Prostate gland (tissue), 2 donors: ENCODE data around the gene WDR45.

Source experiments
- POLR2AphosphoS5 ChIP-seq: sonication (generic); formaldehyde crosslinking; IDR thresholded peaks from one replicate; pipeline ENCODE4 v1.6.1; 2017; ENCODE audit warnings: antibody characterized with exemption
- TF ChIP-seq, protein P1 (sequence below), 4 experiments: fragments of 200-600 bp in 2 of 4; fragments of 450-650 bp in 2 of 4; sonication (generic) in 2 of 4; IDR thresholded peaks; 1 replicate in 3 of 4; 2 replicates in 1 of 4; pipeline ENCODE4 v1.5.1; 2016 to 2019; ENCODE audit warnings: antibody characterized with exemption in 4 of 4, mild to moderate bottlenecking in 2 of 4, moderate library complexity in 2 of 4

DNA sequence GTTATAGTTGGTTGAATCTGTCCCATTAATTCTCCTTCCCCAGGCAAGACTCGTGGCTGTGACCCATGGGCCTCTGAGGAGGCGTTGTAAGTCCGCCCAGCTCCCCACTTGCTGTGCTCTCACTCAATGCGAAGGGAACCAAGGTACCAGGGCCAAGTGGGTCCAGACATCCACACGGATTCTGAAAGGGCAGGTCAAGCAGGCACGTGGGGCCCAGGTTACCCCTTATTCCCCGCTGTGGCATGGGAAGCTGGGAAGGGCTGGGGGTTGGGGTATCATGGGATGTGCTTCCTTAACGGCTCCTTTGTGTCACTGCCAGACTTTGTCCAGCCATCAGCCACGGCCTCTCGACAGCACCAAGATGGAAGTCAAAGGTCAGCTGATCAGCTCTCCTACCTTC lies 17.8 kb downstream of the WDR45 start:
- TF ChIP-seq, protein P1, sequence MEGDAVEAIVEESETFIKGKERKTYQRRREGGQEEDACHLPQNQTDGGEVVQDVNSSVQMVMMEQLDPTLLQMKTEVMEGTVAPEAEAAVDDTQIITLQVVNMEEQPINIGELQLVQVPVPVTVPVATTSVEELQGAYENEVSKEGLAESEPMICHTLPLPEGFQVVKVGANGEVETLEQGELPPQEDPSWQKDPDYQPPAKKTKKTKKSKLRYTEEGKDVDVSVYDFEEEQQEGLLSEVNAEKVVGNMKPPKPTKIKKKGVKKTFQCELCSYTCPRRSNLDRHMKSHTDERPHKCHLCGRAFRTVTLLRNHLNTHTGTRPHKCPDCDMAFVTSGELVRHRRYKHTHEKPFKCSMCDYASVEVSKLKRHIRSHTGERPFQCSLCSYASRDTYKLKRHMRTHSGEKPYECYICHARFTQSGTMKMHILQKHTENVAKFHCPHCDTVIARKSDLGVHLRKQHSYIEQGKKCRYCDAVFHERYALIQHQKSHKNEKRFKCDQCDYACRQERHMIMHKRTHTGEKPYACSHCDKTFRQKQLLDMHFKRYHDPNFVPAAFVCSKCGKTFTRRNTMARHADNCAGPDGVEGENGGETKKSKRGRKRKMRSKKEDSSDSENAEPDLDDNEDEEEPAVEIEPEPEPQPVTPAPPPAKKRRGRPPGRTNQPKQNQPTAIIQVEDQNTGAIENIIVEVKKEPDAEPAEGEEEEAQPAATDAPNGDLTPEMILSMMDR (IDR thresholded peaks at IDR 0.05), result no peak
- TF ChIP-seq POLR2AphosphoS5, result no peak
